ENCODE results near the gene LUC7L2.

The LUC7L2 gene

GRCh38 chr7:139430443-139430842, 70.7 kb downstream of the LUC7L2 start:
- ChIA-PET POLR2A (ENCODE audit: low non-redundant PET) (no interaction called here), CTCF (no interaction called here)
- DNase-seq (ENCODE audit: low spot score) = no peak
- TF ChIP-seq, protein P1, sequence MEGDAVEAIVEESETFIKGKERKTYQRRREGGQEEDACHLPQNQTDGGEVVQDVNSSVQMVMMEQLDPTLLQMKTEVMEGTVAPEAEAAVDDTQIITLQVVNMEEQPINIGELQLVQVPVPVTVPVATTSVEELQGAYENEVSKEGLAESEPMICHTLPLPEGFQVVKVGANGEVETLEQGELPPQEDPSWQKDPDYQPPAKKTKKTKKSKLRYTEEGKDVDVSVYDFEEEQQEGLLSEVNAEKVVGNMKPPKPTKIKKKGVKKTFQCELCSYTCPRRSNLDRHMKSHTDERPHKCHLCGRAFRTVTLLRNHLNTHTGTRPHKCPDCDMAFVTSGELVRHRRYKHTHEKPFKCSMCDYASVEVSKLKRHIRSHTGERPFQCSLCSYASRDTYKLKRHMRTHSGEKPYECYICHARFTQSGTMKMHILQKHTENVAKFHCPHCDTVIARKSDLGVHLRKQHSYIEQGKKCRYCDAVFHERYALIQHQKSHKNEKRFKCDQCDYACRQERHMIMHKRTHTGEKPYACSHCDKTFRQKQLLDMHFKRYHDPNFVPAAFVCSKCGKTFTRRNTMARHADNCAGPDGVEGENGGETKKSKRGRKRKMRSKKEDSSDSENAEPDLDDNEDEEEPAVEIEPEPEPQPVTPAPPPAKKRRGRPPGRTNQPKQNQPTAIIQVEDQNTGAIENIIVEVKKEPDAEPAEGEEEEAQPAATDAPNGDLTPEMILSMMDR (conservative IDR thresholded peaks at IDR 0.05; ENCODE audit: low read depth) = no peak
- peak overlapping the region; percentile 63 for H3K27ac ChIP-seq

- ChIA-PET POLR2A (ENCODE audit: low non-redundant PET) (no interaction called here), CTCF (no interaction called here)
- peak overlapping the region; percentile 71 for H3K27ac ChIP-seq
- DNase-seq (ENCODE audit: low spot score) = peak; percentile 59
- TF ChIP-seq, protein P1 (conservative IDR thresholded peaks at IDR 0.05; ENCODE audit: low read depth) = no peak
Observed at GRCh38 chr7:139431010-139431409, 71.3 kb downstream of the LUC7L2 start.

DNA sequence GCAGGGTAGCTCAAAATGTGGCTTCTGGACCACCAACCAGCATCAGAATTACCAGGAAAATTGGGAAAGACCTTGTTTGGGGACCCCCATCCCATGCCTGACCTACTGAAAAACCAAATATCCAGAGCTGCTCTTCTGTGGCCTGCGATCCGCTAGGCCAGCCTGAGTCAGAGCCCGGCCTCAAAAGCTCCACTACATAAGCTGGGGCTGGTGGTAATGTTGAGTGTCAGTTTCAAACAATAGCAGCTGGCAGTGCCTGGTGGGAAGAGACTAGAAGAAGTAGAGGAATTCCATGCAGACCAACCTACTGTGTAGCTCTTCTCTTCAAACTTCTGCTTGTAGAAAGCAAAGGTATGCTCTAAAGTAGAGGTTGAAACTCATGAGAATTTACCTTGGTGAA, 71.8 kb downstream of the LUC7L2 start:
- TF ChIP-seq, protein P1 (conservative IDR thresholded peaks at IDR 0.05; ENCODE audit: low read depth) = no peak
- no peak for DNase-seq (ENCODE audit: low spot score)
- peak overlapping the region; percentile 71 for H3K27ac ChIP-seq
- ChIA-PET POLR2A (ENCODE audit: low non-redundant PET) (no interaction called here), CTCF (no interaction called here)

DNA sequence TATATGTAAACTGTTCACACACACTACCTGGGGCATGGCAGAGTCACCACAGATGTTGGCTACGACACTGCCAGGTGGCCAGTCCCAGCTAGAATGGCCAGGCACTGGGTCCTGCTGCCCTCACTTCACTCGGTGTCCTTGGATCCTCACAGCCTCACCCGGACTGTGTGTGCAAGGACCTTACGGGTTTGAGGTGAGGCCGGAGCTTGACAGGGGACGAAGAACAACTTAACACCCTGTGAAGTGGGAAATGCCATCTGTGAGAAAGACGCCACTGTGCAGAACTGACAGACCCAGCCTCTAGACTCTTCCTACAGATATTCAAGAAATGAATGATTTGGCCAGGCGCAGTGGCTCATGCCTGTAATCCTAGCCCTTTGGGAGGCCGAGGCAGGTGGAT, 77.1 kb downstream of the LUC7L2 start:
- TF ChIP-seq, protein P1 (conservative IDR thresholded peaks at IDR 0.05; ENCODE audit: low read depth) = no peak
- no peak overlapping the region for H3K27ac ChIP-seq
- no peak for DNase-seq (ENCODE audit: low spot score)
- CTCF ChIA-PET = no interaction called here
- POLR2A ChIA-PET (ENCODE audit: low non-redundant PET) = no interaction called here

DNA sequence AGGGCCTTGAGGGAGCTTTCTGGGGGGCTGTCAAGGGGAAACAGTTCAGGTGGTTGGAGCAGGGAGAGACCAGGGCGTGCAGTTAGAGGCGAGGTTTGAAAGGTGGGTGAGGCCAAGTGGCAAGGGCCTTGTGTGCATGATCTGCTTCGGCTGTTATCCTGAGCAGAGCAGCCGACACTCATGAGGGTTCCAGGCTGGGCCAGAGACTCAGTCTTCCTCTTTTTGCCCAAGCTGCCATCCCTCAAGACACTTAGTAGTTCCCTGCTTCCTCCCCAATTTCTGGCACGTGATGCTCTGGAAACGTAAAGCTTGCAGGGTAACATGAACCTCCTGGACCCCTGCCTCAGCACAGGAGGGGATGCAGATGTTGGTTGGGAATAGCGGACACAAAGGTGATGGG, 79.7 kb downstream of the LUC7L2 start:
- ChIA-PET CTCF (no interaction called here), POLR2A (ENCODE audit: low non-redundant PET) (no interaction called here)
- TF ChIP-seq, protein P1 (conservative IDR thresholded peaks at IDR 0.05; ENCODE audit: low read depth) = no peak
- H3K27ac ChIP-seq = peak overlapping the region; percentile 59
- no peak for DNase-seq (ENCODE audit: low spot score)

DNA sequence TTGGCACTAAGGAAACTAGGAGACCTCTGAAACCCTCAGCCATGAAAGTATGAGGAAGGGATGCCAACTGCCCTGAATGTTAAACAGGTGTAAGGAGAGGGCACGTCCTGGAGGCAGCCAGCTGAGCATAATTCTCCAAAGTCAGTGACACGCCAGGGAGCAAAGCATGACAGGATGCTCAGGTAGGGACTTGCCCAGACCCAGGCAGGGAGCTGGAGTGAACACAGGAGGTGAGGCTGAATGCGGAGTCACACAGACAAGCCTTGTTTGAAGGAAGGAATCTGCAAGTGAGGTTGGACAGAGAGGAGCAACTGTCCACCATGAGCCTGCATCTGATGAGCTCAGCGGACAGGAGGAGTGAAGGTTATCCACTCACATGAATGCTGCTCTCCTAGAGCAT, 82.3 kb downstream of the LUC7L2 start:
- H3K27ac ChIP-seq = peak overlapping the region; percentile 41
- TF ChIP-seq, protein P1 (conservative IDR thresholded peaks at IDR 0.05; ENCODE audit: low read depth) = no peak
- no peak for DNase-seq (ENCODE audit: low spot score)
- CTCF ChIA-PET = no interaction called here
- POLR2A ChIA-PET (ENCODE audit: low non-redundant PET) = no interaction called here

Data from RWPE1 (cell line).